Panc1 (cell line): Measurements from ENCODE around the gene ACACB. TPM values are rescaled to one million over a fixed set of nuclear protein-coding genes. Genes with fewer than 3 reads are reported as not detected.

Experiments used
- ATAC-seq: fragments of 200-7000 bp; cut with Tn5 transposase; 2 replicates; pipeline ENCODE4 v1.9.1; 2020; ENCODE audit warnings: mild to moderate bottlenecking, moderate library complexity
- BruUV-seq: library from RNA; stranded (reverse); fragments of 400-500 nt; replicated peaks from 2 replicates; lab custom pipeline; 2021; lab: Mats Ljungman, UMichigan
- CTCF ChIA-PET: fragments of 300-600 bp; sonication (Branson Sonifier 250); formaldehyde crosslinking; loops from one replicate; lab custom pipeline; 2022; ENCODE audit warnings: antibody characterized with exemption; lab: Charles Lee
- POLR2A ChIA-PET: fragments of 300-600 bp; sonication (Branson Sonifier 250); formaldehyde crosslinking; loops from one replicate; lab custom pipeline; 2022; ENCODE audit warnings: antibody characterized with exemption; lab: Charles Lee
- DNase-seq: peaks from one replicate; pipeline ENCODE4 v3.0.0-alpha.2; 2010; ENCODE audit warnings: low read depth, low spot score
- H3K27ac ChIP-seq: 2 replicates; pipeline ENCODE4 v1.5.1; 2011; ENCODE audit warnings: mild to moderate bottlenecking, low read length, inconsistent platforms
- H3K27me3 ChIP-seq: fragments of 200-500 bp; sonication (Bioruptor generic); 2 replicates; pipeline ENCODE4 v1.6.0; 2014; ENCODE audit warnings: low read length, inconsistent platforms; ENCODE audit not compliant: control insufficient read depth, insufficient read depth
- H3K36me3 ChIP-seq: fragments of 200-500 bp; sonication (Bioruptor generic); 2 replicates; pipeline ENCODE4 v1.5.1; 2014; ENCODE audit warnings: inconsistent platforms, mild to moderate bottlenecking, low read length, moderate library complexity; ENCODE audit not compliant: control insufficient read depth, insufficient read depth
- H3K4me1 ChIP-seq: 2 replicates; pipeline ENCODE4 v1.5.1; 2011; ENCODE audit warnings: inconsistent platforms, mild to moderate bottlenecking, low read length, moderate library complexity; ENCODE audit not compliant: control insufficient read depth, insufficient read depth
- H3K4me3 ChIP-seq, 2 experiments: 2 replicates each; pipeline ENCODE4 v1.5.1; 2011 to 2012; ENCODE audit warnings: low read depth in 2 of 2, low read length in 2 of 2, mild to moderate bottlenecking in 2 of 2, inconsistent platforms in 1 of 2, moderate library complexity in 1 of 2
- H3K9me3 ChIP-seq: fragments of 200-500 bp; sonication (Bioruptor generic); 2 replicates; pipeline ENCODE4 v1.5.1; 2014; ENCODE audit warnings: low read depth, mild to moderate bottlenecking, inconsistent platforms, low read length, moderate library complexity; ENCODE audit not compliant: control insufficient read depth, insufficient read depth
- CTCF ChIP-seq: fragments of 450-650 bp; IDR thresholded peaks from 2 replicates; pipeline ENCODE4 v1.5.1; 2017; ENCODE audit warnings: mild to moderate bottlenecking
- POLR2AphosphoS5 ChIP-seq: IDR thresholded peaks from 2 replicates; pipeline ENCODE4 v1.6.1; 2012; ENCODE audit warnings: mild to moderate bottlenecking, low read depth, low read length, moderate library complexity
- REST ChIP-seq, 2 experiments: IDR thresholded peaks; 2 replicates each; pipeline ENCODE4 v1.6.1; 2011 to 2012; ENCODE audit warnings: low read depth in 2 of 2, control low read depth in 1 of 2, low read length in 1 of 2, mild to moderate bottlenecking in 1 of 2, moderate library complexity in 1 of 2; ENCODE audit not compliant: insufficient read depth in 1 of 2
- SIN3A ChIP-seq: IDR thresholded peaks from 2 replicates; pipeline ENCODE4 v1.6.1; 2012; ENCODE audit warnings: low read depth, mild to moderate bottlenecking, low read length, moderate library complexity, borderline replicate concordance; ENCODE audit not compliant: insufficient read depth
- TCF7L2 ChIP-seq: IDR thresholded peaks from 2 replicates; pipeline ENCODE4 v1.6.1; 2011; ENCODE audit warnings: mild to moderate bottlenecking, low read depth, low read length, inconsistent platforms
- in situ Hi-C: cut with HindIII; loops from 2 replicates; pipeline ENCODE4 v1.10.0; 2016; ENCODE audit warnings: low sequenced_read_pairs, low pct_unique_long_range_greater_than_20kb
- intact Hi-C: fragments of 100-400 bp; cut with micrococcal nuclease; formaldehyde crosslinking; loops from one replicate; pipeline ENCODE4 v1.10.0; 2022; ENCODE audit not compliant: unreplicated experiment
- total RNA-seq: library from RNA; stranded (reverse); gene quantifications from one replicate; pipeline ENCODE4 v1.2.1, GENCODE V29; 2021; ENCODE audit not compliant: unreplicated experiment

The ACACB gene
- total RNA-seq, 1 experiment from 2014 or later, result 12.3 TPM

DNA sequence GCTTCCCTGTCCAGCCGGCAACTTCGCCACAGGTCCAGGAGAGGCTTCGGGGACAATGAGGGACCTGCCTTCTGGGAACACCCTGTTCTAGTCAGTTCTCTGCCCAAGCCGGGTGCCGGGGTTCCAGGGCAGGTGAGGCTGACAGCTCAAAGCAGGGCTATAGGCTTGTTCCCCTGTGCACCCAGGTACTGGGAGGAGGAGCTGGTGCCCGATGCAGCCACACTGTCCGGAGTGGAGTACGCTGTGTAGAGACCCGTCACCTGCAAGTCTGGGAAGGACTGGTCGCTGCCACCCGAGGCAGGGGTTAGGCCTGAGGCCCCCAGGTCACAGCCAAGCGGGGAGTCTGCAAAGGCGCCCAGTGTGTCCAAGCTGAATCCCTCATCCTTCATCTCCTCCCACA, 163.1 kb downstream of the ACACB start:
- no TSS peak for BruUV-seq
- DNase-seq (no peak), ATAC-seq (no peak)
- H3K27me3 ChIP-seq, result no peaks in the 10 kb centered on the region
- no peak overlapping the region for H3K27ac ChIP-seq
- CTCF ChIA-PET, result no interaction called here
- TF ChIP-seq REST (IDR thresholded peaks at IDR 0.05; ENCODE audit: insufficient read depth in 1 of 2, low read depth in 2 of 2, low read length in 1 of 2), result no peak
- no peak for TF ChIP-seq POLR2AphosphoS5
- no peak for TF ChIP-seq SIN3A
- no peak for TF ChIP-seq TCF7L2
- no peak for TF ChIP-seq CTCF
- H3K4me3 ChIP-seq, result no peak overlapping the region
- intact Hi-C loops, result no loop called here
- in situ Hi-C loops, result no loop called here
- POLR2A ChIA-PET, result no interaction called here
- H3K9me3 ChIP-seq, result no peaks in the 10 kb centered on the region
- no peaks in the 10 kb centered on the region for H3K36me3 ChIP-seq
- no peaks in the 10 kb centered on the region for H3K4me1 ChIP-seq

- no TSS peak for BruUV-seq
- H3K27ac ChIP-seq, result no peak overlapping the region
- DNase-seq (no peak), ATAC-seq (no peak)
- no peaks in the 10 kb centered on the region for H3K27me3 ChIP-seq
- H3K4me1 ChIP-seq, result no peaks in the 10 kb centered on the region
- intact Hi-C loops, result no loop called here
- ChIA-PET CTCF (no interaction called here), POLR2A (no interaction called here)
- H3K9me3 ChIP-seq, result no peaks in the 10 kb centered on the region
- in situ Hi-C loops, result no loop called here
- no peaks in the 10 kb centered on the region for H3K36me3 ChIP-seq
- H3K4me3 ChIP-seq, result no peak overlapping the region
- TF ChIP-seq SIN3A (no peak), TCF7L2 (no peak), CTCF (no peak), POLR2AphosphoS5 (no peak), REST (IDR thresholded peaks at IDR 0.05; ENCODE audit: insufficient read depth in 1 of 2, low read depth in 2 of 2, low read length in 1 of 2) (no peak)
Measured at GRCh38 chr12:109281452-109281851, 165.1 kb downstream of the ACACB start.
